Epithelial cell of esophagus (primary cell): ENCODE results near the gene SYT10.

Source experiments
- DNase-seq: peaks from one replicate; pipeline ENCODE4 v3.0.0; 2010; ENCODE audit warnings: low read depth
- H3K4me3 ChIP-seq: 2 replicates; pipeline ENCODE4 v1.5.1; 2011; ENCODE audit warnings: mild to moderate bottlenecking, low read length, control low read depth
- CTCF ChIP-seq: IDR thresholded peaks from 2 replicates; pipeline ENCODE4 v1.5.1; 2011; ENCODE audit warnings: low read depth, mild to moderate bottlenecking, low read length, control low read depth, inconsistent platforms; ENCODE audit not compliant: insufficient read depth; ENCODE audit errors: missing control alignments

The SYT10 gene, protein sequence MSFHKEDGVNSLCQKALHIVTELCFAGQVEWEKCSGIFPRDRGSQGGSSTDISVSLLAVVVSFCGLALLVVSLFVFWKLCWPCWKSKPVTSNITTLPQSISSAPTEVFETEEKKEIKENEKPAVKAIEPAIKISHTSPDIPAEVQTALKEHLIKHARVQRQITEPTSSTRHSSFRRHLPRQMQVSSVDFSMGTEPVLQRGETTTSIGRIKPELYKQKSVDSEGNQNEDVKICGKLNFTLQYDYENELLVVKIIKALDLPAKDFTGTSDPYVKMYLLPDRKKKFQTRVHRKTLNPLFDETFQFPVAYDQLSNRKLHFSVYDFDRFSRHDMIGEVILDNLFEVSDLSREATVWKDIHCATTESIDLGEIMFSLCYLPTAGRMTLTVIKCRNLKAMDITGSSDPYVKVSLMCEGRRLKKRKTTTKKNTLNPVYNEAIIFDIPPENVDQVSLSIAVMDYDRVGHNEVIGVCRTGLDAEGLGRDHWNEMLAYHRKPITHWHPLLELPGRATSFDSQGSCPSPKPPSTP

GRCh38 chr12:33439587-33440011, at the start of gene SYT10:
Gene SYT10 (minus strand): TSS chr12:33439819. CDS start chr12:33439522, 297 bp downstream.
- TF ChIP-seq CTCF, result no peak
- peak; percentile 26 for DNase-seq
- H3K4me3 ChIP-seq, result peak within 1 kb of the TSS; percentile 55

GRCh38 chr12:33488036-33488435, 48.4 kb upstream of the SYT10 start:
- TF ChIP-seq CTCF, result no peak
- DNase-seq, result peak; percentile 94
- no peak overlapping the region for H3K4me3 ChIP-seq

DNA sequence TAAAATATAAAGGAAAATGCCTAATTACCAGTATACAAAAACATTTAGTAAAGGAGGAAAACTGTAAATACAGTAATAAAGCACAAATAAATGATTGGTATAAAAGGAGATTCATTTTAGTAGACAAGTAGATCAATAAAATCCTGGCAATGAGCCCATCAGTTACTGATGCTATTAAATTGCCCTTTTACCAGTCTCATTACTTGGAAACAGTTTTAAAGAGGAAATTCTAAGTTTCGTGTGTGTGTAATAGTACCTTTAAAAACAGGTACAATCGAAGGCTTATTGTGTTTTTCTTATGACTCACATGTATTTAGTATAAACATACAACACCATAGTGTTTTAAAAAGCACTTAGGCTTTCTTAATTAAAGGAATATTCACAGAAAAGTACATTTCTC, 46.4 kb upstream of the SYT10 start:
- no peak overlapping the region for H3K4me3 ChIP-seq
- peak; percentile 8 for DNase-seq
- no peak for TF ChIP-seq CTCF

DNA sequence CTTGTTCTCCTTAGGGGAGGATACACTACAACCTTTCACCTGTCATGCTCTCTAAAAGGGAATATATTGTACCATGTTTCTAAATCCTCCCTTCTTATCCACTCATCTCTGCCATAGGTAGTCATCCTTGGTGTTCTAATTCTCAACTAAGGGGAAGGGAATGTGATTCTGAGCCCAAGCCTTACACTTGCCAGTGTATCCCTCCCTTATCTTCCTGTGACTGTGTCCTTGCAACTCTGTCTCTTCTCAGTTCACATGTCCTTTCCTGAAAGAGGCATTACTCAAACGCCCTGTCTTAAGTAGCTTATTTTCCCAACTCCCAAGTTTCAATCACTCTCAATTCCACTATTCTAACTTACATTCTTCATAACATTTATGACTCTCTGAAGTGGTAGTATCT, 44.5 kb upstream of the SYT10 start:
- H3K4me3 ChIP-seq, result no peak overlapping the region
- TF ChIP-seq CTCF, result no peak
- DNase-seq, result peak; percentile 8

- H3K4me3 ChIP-seq, result no peak overlapping the region
- no peak for DNase-seq
- TF ChIP-seq CTCF, result no peak
Measured at GRCh38 chr12:33480366-33480765, 40.7 kb upstream of the SYT10 start.

DNA sequence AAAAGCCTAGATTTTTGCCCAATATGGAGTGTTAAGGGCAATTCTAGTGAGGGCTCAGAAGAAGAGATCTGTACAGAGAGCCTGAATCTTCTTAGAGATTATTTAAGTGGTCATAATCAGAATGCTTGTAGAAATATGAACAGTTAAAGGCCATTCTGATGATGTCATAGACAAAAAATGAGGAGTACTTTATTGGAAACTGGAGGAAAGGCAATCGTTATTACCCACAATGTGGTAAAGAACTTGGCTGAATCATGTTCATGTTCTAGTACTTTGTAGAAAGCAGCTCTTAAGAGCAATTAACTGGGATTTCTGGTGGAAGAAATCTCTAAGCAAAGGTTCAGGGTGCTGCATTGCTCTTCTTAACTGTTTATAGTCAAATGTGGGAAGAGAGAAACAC, 36.4 kb upstream of the SYT10 start:
- no peak for TF ChIP-seq CTCF
- no peak overlapping the region for H3K4me3 ChIP-seq
- peak; percentile 10 for DNase-seq
